Muscle of back (tissue), 11 donors: ENCODE data around the gene KCP. TPM values are rescaled to one million over a fixed set of nuclear protein-coding genes. Genes with fewer than 3 reads are reported as not detected.
A peak's percentile ranks its signal among the peaks of the same experiment; 100 is the strongest.

Experiments used
- DNase-seq, 3 donors: peaks; one replicate each; pipeline versions ENCODE4 v3.0.0 to v3.0.0-alpha.2; 2013
- polyA plus RNA-seq, 10 donors: library from polyadenylated mRNA; unstranded; fragments of 120-200 nt; gene quantifications; one replicate each; pipeline ENCODE4 v1.2.1, GENCODE V29; 2013; ENCODE audit not compliant: insufficient read length in 10 of 10

Gene KCP
- polyA plus RNA-seq, 10 donors = 0.48 to 1.8 (median 1.3) TPM

DNA sequence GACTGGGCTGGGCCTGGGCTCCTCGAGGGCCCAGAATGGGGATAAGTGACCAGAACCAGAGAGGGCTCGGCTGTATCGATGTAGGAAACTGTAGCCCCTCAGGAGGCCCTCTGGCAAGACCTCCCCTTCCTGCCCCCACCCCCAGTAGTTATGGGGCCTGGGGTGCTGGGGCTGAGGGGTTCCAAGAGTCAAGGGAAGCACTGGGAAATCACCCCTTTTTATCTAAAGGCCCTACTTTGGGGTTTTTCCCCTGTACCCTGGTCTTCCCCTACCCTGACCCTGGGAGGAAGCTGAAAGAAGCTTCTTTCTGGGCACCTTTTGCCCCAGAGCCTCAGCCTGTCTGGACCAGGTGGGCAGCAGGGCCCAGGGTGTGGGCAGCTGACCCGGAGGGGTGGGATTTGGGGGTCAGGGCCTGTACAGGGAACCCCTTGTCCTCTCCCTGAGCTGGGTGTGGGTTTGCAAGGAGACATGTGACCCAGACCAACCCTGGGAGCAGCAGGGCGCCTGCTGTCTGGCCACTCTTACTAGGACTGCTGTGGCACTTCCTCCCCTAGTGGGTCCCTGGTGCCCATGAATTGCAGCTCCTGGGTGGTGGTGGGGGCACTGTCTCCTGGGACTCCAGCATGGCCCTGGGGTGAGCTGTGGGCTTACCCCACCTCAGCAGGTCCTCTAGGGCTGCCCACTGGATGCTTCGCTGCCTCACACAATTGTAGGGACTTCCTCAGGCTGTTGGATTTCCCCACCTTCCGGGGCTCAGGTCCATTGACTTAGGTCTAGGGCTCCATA lies 28.8 kb upstream of the KCP start:
- DNase-seq = no peak

DNA sequence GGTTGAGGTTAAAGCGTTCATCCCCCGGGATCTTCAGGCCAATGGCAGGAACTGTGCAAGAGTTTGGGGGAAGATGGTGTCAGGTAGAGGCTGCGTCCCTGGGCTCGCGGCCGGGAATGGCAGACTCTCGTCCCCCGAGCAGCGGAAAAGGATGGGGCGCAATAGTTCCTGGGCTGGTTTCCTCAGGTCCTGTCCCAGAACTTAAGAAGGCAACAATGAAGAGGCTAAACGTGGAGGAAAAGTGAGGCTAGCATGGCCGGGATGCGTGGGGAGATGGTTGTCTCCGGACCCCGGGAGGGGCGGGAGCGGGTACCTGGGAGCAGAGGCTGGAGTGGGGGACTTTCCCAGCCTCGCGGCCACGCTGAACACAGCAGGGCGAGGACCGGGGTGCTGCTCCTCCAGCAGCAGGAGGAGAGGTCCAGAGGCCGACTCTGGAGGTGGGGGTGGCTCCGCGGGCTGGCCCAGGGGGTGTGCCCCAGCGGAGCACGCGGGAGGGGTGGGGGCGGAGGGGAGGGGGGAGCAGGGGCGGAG lies 28.1 kb upstream of the KCP start:
- DNase-seq = peak in 1 of 3 donors; percentile 42

- DNase-seq = no peak
Observed at GRCh38 chr7:128937647-128938543, 27.4 kb upstream of the KCP start, which contains the start of gene IRF5. Gene IRF5, plus strand, starts transcription at chr7:128937927. Its CDS starts 4,155 bp downstream, at chr7:128942082.

DNA sequence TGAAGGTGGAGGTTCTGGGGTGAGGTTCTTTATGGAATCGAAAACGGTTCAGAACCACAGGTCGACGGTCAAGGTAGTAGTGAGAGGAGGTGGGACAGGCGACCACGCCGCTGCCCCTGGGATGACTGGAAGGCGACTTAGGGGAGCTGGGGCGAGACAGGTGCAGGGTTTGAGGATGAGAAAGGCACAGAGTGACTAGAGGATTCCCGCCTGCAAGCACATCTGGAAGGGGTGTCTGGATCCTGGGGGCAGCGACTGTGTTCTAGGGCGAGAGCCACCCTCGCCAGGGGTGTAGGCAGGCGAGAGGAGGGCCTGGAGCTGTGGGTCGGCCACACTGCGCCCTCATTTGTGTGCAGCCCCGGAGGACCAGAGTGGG lies 26.8 kb upstream of the KCP start:
- no peak for DNase-seq

DNA sequence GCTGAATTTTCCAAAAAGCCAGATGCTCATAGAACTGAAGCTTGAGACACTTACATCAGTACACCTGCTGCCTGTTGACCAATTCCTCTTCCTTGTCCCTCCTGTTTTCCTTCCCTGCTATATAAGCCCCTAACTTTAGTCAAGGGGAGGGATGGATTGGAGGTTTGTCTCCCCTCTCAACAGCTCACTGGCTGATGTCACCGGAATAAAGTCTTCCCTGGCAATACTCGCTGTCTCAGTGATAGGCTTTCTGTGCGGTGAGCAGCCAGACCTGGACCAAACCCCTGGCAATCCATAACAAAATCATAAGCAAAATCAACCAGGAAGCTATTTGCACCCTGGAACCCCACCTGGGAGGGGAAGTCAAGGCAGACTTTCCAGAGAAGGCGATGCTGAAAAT lies 26.3 kb upstream of the KCP start:
- no peak for DNase-seq

- no peak for DNase-seq
Observed at GRCh38 chr7:128935342-128935730, 24.8 kb upstream of the KCP start.

GRCh38 chr7:128934361-128935341 lies 24.1 kb upstream of the KCP start:
- no peak for DNase-seq

GRCh38 chr7:128933180-128933891 lies 22.8 kb upstream of the KCP start:
- DNase-seq = peak in 1 of 3 donors; percentile 65

- no peak for DNase-seq
Observed at GRCh38 chr7:128932862-128933179, 22.3 kb upstream of the KCP start.

- no peak for DNase-seq
Observed at GRCh38 chr7:128931965-128932861, 21.7 kb upstream of the KCP start.

DNA sequence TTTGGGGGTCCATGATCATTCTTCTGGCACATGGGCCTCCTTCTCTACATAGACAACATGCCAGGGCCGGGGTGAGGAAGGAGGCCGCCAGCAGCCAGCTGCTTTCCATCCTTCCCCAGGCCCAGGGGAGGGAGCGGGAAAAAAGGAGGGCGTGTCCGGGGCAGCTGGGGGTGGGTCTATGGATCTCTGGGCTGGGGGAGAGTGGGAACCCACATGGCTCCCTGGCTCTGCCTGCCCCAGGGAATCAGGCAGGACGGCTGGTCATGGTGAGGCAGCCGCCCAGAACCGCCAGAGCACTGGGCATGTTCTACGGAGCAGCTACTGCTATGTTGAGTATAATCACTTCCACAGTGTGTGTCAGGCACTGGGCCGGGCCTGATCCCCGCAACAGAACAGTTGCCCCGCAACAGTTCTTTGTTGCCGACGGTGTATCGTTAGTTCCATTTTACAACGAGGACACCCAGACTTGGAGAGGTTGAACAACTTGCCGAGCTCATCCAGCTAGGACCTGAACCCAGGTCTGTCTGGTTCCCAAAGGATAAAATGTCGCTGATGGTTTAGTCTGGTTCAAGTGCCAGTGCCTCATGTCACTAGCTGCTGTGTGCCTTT lies 20.8 kb upstream of the KCP start:
- DNase-seq = no peak

- DNase-seq = no peak
Observed at GRCh38 chr7:128928882-128929788, 18.6 kb upstream of the KCP start.

DNA sequence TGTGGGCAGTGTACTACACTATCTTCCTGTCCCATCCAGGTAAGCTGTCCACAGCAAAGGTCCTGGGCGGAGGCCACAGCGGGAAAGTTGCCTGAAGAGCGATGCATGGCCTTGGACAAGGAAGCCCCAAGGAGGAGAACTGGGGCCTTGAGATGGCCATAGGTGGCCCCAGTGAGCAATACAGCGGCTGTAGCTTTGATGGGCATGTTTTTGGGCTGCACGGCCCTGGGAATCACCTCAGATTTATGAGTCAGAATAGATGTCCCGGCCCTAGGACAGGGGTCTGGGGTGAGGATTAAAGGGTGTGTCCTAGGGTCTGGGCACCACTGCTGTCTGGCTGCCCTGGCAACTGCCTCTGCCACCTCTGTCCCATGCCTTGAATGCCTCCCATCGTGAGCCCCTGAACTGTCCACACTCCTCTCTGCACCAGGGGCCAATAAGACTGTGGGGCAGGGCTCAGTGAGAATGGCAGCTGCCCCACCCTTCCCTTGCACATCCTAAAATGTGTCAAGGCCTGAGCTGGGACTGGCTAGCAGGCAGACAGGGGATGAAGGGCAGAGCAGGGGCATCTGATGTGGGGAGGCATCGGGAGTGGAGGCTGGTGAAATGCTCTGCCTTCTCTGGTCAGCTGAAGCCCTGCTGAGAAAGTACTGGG lies 17.8 kb upstream of the KCP start:
- DNase-seq = no peak

GRCh38 chr7:128924707-128925588 lies 14.4 kb upstream of the KCP start:
- no peak for DNase-seq

DNA sequence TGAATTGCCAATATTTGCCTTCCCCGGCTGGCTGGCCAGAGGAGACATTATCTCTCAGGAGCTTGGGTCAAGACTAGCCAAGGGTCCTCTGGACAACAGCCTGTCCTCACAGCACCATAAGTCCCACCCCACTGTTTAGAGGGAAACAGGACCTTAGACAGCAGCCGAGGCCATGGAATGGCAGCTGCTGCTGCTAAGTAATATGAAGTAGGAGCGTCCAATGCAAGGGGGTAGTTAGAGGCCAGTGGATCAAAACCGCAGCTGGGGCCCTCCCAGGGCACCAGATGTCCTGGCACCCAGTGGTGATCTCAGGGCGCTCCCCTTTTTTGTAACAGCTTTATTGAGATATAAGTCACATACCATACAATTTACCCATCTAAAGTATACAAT lies 12.9 kb upstream of the KCP start:
- DNase-seq = no peak
